22Rv1 (cell line): Measurements from ENCODE around the gene XXYLT1.

ENCODE experiments used
- H3K27ac ChIP-seq: fragments of 450-650 bp; 2 replicates; pipeline ENCODE4 v1.5.1; 2017
- CTCF ChIP-seq: fragments of 450-650 bp; IDR thresholded peaks from 2 replicates; pipeline ENCODE4 v1.5.1; 2017; ENCODE audit warnings: mild to moderate bottlenecking
- ZFX ChIP-seq: fragments of 450-650 bp; IDR thresholded peaks from 2 replicates; pipeline ENCODE4 v1.6.1; 2017; ENCODE audit warnings: antibody characterized with exemption, borderline replicate concordance

Gene XXYLT1

GRCh38 chr3:195154111-195154791 lies 116.7 kb downstream of the XXYLT1 start:
- H3K27ac ChIP-seq = no peak overlapping the region

GRCh38 chr3:195153653-195154052 lies 117.3 kb downstream of the XXYLT1 start:
- no peak overlapping the region for H3K27ac ChIP-seq
- TF ChIP-seq ZFX (no peak), CTCF (no peak)

More at GRCh38 chr3:195154111-195154791, 116.7 kb downstream of the XXYLT1 start:
- TF ChIP-seq ZFX (no peak), CTCF (no peak)

GRCh38 chr3:195153130-195153529 lies 117.8 kb downstream of the XXYLT1 start:
- no peak for TF ChIP-seq ZFX
- TF ChIP-seq CTCF = no peak

GRCh38 chr3:195151866-195152541 lies 119.0 kb downstream of the XXYLT1 start:
- TF ChIP-seq ZFX (no peak), CTCF (no peak)
- H3K27ac ChIP-seq = no peak overlapping the region

More at GRCh38 chr3:195153130-195153529, 117.8 kb downstream of the XXYLT1 start:
- H3K27ac ChIP-seq = no peak overlapping the region

GRCh38 chr3:195151402-195151801 lies 119.6 kb downstream of the XXYLT1 start:
- no peak overlapping the region for H3K27ac ChIP-seq
- no peak for TF ChIP-seq CTCF

- H3K27ac ChIP-seq = no peak overlapping the region
- TF ChIP-seq CTCF (no peak), ZFX (no peak)
These were observed 120.5 kb downstream of the XXYLT1 start for GRCh38 chr3:195150181-195151118.
